Endometrial microvascular endothelial cells (primary cell): Measurements from ENCODE around the gene PPM1D. TPM values are rescaled to one million over a fixed set of nuclear protein-coding genes. Genes with fewer than 3 reads are reported as not detected.
"Not testable (repeated sequence)": the region's sequence is repeated elsewhere in the genome, so short reads cannot be mapped to it uniquely, and the experiment has no call there.

Source experiments
- in situ Hi-C: cut with HindIII; loops from 2 replicates; pipeline ENCODE4 v1.10.0; 2017; ENCODE audit warnings: low sequenced_read_pairs, low pct_unique_long_range_greater_than_20kb; ENCODE audit errors: inconsistent ontology term
- total RNA-seq: library from RNA; depleted of rRNA; stranded (reverse); fragments of >200 nt; gene quantifications from one replicate; pipeline ENCODE4 v1.2.3, GENCODE V29; 2015; ENCODE audit errors: inconsistent ontology term

Gene PPM1D
- total RNA-seq, 1 donor from 2014 or later, result 27.2 TPM

- in situ Hi-C loops, result no loop called here
Measured at GRCh38 chr17:60590070-60590469, 9.9 kb upstream of the PPM1D start.

DNA sequence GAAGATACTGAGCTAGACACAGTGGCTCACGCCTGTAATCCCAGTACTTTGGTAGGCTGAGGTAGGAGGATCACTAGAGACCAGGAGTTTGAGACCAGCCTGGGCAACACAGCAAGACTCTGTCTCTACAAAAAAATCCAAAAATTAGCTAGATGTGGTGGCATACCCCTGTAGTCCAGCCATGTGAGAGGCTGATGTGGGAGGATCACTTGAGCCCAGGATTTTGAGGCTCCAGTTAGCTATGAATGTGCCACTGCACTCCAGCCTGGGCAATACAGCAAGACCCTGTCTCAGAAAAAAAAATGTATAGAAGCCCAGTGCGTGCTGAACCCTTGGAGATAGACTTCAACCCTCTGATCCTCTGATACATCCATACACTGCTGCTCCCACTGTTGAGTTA lies 7.2 kb upstream of the PPM1D start:
- in situ Hi-C loops, result no loop called here

- in situ Hi-C loops, result not testable (repeated sequence)
Measured at GRCh38 chr17:60593441-60594036, 6.5 kb upstream of the PPM1D start.

GRCh38 chr17:60594170-60594569 lies 5.8 kb upstream of the PPM1D start:
- in situ Hi-C loops, result not testable (repeated sequence)

DNA sequence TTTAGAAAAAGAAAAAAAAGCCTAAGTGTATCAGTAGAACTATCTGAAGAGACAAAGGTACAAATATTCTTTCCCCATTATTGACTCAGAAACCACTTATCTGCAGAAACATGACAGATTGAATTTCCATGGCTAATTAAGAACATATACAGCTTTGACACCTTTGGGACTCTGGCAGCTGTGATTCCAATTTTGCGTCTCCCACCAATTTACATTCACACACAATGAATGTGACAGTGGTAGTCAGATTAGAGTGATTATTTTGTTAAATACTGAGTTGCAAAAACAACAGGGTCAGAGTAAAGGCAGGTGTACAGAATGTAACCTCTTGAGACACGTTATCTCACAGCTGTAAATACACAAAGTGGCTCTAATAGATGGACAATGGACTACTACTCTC lies 5.3 kb upstream of the PPM1D start:
- in situ Hi-C loops, result no loop called here

- in situ Hi-C loops, result no loop called here
Measured at GRCh38 chr17:60597297-60597696, 2.7 kb upstream of the PPM1D start.

- in situ Hi-C loops, result no loop called here
Measured at GRCh38 chr17:60598001-60598736, 1.8 kb upstream of the PPM1D start.

GRCh38 chr17:60599220-60599619 lies 773 bp upstream of the PPM1D start:
- in situ Hi-C loops, result no loop called here

- in situ Hi-C loops, result no loop called here
Measured at GRCh38 chr17:60600490-60601446, 775 bp downstream of the PPM1D start.

- in situ Hi-C loops, result no loop called here
Measured at GRCh38 chr17:60601447-60602384, 1.7 kb downstream of the PPM1D start.

DNA sequence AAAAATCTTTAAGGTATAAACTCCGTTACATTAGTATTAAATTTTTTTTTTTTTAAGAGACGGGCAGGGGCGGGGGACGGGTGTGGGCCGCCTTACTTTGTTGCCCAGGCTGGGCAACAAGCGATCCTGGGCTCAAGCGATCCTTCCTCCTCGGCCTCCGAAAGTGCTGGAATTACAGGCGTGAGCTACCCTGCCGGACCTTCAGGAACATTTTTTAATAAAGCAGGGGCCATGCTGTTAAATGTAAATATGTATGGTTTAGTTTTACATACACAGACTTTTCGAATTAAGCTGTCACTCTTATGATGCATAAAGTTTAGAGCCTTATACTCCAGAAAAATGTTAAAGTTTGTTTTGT lies 2.4 kb downstream of the PPM1D start:
- in situ Hi-C loops, result no loop called here

DNA sequence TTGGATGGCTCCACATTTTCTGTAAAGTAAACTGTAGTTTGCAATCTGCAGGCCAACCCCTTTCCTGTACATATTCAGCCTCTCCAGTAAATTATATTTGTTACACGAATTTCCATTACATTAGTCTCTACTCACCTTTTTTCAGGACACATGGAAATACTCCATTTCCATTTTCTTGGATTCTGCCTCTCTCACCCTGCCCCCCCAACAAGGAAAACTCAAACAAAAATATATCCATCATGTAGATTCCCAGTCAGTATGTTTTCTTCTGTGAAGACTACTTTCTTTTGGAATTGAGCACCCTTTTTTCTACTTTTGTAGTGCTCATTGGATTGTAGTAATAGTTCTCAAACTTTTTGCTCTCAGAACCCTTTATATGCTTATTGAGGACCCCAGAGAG lies 2.9 kb downstream of the PPM1D start:
- in situ Hi-C loops, result no loop called here

GRCh38 chr17:60603477-60603876 lies 3.5 kb downstream of the PPM1D start:
- in situ Hi-C loops, result not testable (repeated sequence)

DNA sequence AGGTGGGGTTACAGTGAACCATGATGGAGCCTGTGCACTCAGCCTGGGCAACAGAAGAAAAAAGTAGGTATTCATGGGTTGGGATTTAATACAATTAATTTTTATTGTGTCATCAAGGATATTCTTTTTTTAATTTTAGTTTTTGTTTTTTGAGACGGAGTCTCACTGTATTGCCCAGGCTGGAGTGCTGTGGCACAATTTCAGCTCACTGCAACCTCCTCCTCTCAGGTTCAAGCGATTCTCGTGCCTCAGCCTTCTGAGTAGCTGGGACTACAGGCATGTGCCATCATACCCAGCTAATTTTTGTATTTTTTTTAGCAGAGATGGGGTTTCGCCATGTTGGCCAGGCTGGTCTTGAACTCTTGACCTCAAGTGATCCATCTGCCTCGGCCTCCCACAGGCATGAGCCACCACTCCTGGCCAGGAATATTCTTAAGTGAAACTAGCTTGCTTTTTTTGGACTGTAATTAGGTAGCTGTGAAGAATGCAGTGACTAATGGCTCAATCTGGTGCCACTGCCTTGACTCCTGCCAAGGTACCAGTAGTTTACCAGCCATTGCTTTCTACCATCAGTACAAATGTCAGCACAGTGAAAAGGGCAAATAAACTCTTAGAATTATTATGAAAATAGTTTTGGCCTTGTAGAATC lies 4.8 kb downstream of the PPM1D start:
- in situ Hi-C loops, result no loop called here

- in situ Hi-C loops, result no loop called here
Measured at GRCh38 chr17:60606036-60606435, 6.0 kb downstream of the PPM1D start.

GRCh38 chr17:60610473-60610872 lies 10.5 kb downstream of the PPM1D start:
- in situ Hi-C loops, result no loop called here

DNA sequence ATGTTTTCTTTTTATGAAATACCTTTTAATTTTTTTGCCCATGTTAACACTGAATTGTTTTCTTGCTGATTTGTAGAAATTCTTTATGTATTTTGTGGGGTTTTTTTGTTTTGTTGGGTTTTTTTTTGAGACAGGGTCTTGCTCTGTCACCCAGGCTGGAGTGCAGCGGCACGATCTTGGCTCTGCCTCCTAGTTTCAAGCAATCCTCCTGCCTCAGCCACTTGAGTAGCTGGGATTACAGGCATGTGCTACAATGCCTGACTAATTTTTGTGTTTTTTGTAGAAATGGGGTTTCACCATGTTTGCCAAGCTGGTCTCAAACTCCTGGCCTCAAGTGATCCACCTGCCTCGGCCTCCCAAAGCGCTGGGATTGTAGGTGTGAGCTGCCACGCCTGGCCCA lies 11.3 kb downstream of the PPM1D start:
- in situ Hi-C loops, result not testable (repeated sequence)

GRCh38 chr17:60613325-60613724 lies 13.3 kb downstream of the PPM1D start:
- in situ Hi-C loops, result no loop called here
